ENCODE data around the gene LDLRAD4.

DNA sequence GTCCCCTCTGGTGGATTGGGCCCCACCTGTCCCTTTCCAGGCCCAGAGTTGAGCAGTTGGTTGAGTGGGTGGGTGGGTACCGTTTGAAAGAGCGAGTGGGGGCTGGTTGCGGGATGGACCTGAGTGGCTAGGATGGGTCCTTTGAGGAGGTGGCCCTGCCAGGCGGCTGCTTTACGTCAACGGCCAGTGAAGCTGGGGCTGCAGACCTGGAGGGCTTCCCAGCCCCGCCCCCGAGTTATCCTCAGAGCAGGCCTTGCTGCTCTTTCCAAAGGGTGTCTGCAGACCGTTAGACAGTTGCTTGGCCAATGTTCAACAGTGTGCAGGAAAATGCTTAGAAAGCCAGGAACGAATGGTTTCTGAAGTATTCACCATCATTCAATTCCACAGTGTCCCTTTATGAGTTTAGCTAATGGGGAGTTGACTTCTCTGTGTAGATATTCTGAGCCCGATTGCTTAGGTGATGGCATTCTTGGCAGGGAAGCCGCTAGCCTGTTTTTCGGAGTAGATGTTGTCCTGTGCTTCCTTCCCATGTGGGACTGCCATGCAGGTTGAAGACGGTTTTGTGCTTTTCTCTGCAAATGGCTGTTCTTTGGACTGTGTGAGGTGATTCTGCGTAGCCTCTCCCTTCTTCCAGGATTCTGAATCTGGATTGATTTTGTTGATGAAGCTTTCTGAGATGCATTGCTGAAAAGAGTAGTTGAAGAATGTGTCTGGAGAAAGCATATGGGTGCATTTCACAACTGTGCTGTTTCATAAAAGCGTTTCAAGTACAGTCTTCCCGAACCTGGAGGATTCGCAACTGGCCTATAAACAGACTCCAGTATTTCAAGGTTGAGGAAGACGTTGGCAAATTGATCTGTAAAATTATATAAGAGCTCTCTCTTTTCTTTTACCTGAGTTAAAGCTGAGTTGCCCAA, 45.8 kb downstream of the LDLRAD4 start:
- TF ChIP-seq, protein P1, sequence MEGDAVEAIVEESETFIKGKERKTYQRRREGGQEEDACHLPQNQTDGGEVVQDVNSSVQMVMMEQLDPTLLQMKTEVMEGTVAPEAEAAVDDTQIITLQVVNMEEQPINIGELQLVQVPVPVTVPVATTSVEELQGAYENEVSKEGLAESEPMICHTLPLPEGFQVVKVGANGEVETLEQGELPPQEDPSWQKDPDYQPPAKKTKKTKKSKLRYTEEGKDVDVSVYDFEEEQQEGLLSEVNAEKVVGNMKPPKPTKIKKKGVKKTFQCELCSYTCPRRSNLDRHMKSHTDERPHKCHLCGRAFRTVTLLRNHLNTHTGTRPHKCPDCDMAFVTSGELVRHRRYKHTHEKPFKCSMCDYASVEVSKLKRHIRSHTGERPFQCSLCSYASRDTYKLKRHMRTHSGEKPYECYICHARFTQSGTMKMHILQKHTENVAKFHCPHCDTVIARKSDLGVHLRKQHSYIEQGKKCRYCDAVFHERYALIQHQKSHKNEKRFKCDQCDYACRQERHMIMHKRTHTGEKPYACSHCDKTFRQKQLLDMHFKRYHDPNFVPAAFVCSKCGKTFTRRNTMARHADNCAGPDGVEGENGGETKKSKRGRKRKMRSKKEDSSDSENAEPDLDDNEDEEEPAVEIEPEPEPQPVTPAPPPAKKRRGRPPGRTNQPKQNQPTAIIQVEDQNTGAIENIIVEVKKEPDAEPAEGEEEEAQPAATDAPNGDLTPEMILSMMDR (conservative IDR thresholded peaks at IDR 0.05; ENCODE audit: low read depth in 2 of 2), result no peak
- TF ChIP-seq POLR2AphosphoS5 (IDR thresholded peaks at IDR 0.05; ENCODE audit: low read depth) (no peak), EZH2 (IDR thresholded peaks at IDR 0.05; ENCODE audit: low read depth, unreplicated experiment) (no peak), JUNB (IDR thresholded peaks at IDR 0.05; ENCODE audit: unreplicated experiment) (no peak), STAT1 (IDR thresholded peaks at IDR 0.05; ENCODE audit: unreplicated experiment) (no peak), REST (IDR thresholded peaks at IDR 0.05; ENCODE audit: unreplicated experiment) (no peak), EZH2phosphoT487 (IDR thresholded peaks at IDR 0.05; ENCODE audit: unreplicated experiment) (no peak)
- TF ChIP-seq, protein P2, sequence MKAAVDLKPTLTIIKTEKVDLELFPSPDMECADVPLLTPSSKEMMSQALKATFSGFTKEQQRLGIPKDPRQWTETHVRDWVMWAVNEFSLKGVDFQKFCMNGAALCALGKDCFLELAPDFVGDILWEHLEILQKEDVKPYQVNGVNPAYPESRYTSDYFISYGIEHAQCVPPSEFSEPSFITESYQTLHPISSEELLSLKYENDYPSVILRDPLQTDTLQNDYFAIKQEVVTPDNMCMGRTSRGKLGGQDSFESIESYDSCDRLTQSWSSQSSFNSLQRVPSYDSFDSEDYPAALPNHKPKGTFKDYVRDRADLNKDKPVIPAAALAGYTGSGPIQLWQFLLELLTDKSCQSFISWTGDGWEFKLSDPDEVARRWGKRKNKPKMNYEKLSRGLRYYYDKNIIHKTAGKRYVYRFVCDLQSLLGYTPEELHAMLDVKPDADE (IDR thresholded peaks at IDR 0.05), result no peak

All from GM23338 (cell line).